NCI-H1417 (cell line): ENCODE measurements around the gene KDM6A.
"Not testable (repeated sequence)": the region's sequence is repeated elsewhere in the genome, so short reads cannot be mapped to it uniquely, and the experiment has no call there.

Experiments
- DNase-seq, 3 experiments: peaks; one replicate each; lab custom pipeline; 2025; lab: John Stamatoyannopoulos, UW

The KDM6A gene

GRCh38 chrX:44961817-44962607 lies 89.0 kb downstream of the KDM6A start:
- DNase-seq, result no peak

- no peak for DNase-seq
These were observed 90.0 kb downstream of the KDM6A start for GRCh38 chrX:44962944-44963343.

- no peak for DNase-seq
These were observed 94.2 kb downstream of the KDM6A start for GRCh38 chrX:44967221-44967620.

GRCh38 chrX:44970709-44971108 lies 97.7 kb downstream of the KDM6A start:
- no peak for DNase-seq

- no peak for DNase-seq
These were observed 98.7 kb downstream of the KDM6A start for GRCh38 chrX:44971674-44972073.

- DNase-seq, result no peak
These were observed 99.1 kb downstream of the KDM6A start for GRCh38 chrX:44972132-44972531.

- no peak for DNase-seq
These were observed 100.5 kb downstream of the KDM6A start for GRCh38 chrX:44973420-44973932.

- DNase-seq, result no peak
These were observed 101.5 kb downstream of the KDM6A start for GRCh38 chrX:44974451-44974850.

GRCh38 chrX:44975666-44976263 lies 102.8 kb downstream of the KDM6A start:
- no peak for DNase-seq

- no peak for DNase-seq
These were observed 106.0 kb downstream of the KDM6A start for GRCh38 chrX:44978976-44979375.

GRCh38 chrX:44980403-44980802 lies 107.4 kb downstream of the KDM6A start:
- DNase-seq, result no peak

GRCh38 chrX:44980883-44981282 lies 107.9 kb downstream of the KDM6A start:
- no peak for DNase-seq

- no peak for DNase-seq
These were observed 117.2 kb downstream of the KDM6A start for GRCh38 chrX:44989995-44990770.

GRCh38 chrX:44992775-44993174 lies 119.8 kb downstream of the KDM6A start:
- DNase-seq, result no peak

- DNase-seq, result no peak
These were observed 123.3 kb downstream of the KDM6A start for GRCh38 chrX:44996277-44996676.

- no peak for DNase-seq
These were observed 124.4 kb downstream of the KDM6A start for GRCh38 chrX:44997282-44997812.

GRCh38 chrX:44997888-44998287 lies 124.9 kb downstream of the KDM6A start:
- no peak for DNase-seq

GRCh38 chrX:44999237-44999636 lies 126.2 kb downstream of the KDM6A start:
- DNase-seq, result not testable (repeated sequence)

- DNase-seq, result not testable (repeated sequence)
These were observed 126.9 kb downstream of the KDM6A start for GRCh38 chrX:44999872-45000271.

GRCh38 chrX:45001048-45001447 lies 128.1 kb downstream of the KDM6A start:
- DNase-seq, result no peak

- peak in 2 of 3 experiments; percentile 37 to 72 for DNase-seq
These were observed 130.1 kb downstream of the KDM6A start for GRCh38 chrX:45003085-45003484.
